ENCODE measurements around the gene HAS3. TPM values are rescaled to one million over a fixed set of nuclear protein-coding genes. Genes with fewer than 3 reads are reported as not detected.
A peak's percentile ranks its signal among the peaks of the same experiment; 100 is the strongest.
"Not testable (repeated sequence)": the region's sequence is repeated elsewhere in the genome, so short reads cannot be mapped to it uniquely, and the experiment has no call there.

The HAS3 gene
- total RNA-seq (2021; fragmentation: NEBNext Ultra II Directional; extraction: Animal tissue kit (Norgen Biotek cat#: 25700)), result 1 to 10 TPM; 1.5 to 2.1 (median 1.5) TPM
- long read RNA-seq, partial matches to known transcripts, result 0 of 1 reads
- long read RNA-seq, other reads (novel, unspliced or antisense), result 1 of 1 reads

DNA sequence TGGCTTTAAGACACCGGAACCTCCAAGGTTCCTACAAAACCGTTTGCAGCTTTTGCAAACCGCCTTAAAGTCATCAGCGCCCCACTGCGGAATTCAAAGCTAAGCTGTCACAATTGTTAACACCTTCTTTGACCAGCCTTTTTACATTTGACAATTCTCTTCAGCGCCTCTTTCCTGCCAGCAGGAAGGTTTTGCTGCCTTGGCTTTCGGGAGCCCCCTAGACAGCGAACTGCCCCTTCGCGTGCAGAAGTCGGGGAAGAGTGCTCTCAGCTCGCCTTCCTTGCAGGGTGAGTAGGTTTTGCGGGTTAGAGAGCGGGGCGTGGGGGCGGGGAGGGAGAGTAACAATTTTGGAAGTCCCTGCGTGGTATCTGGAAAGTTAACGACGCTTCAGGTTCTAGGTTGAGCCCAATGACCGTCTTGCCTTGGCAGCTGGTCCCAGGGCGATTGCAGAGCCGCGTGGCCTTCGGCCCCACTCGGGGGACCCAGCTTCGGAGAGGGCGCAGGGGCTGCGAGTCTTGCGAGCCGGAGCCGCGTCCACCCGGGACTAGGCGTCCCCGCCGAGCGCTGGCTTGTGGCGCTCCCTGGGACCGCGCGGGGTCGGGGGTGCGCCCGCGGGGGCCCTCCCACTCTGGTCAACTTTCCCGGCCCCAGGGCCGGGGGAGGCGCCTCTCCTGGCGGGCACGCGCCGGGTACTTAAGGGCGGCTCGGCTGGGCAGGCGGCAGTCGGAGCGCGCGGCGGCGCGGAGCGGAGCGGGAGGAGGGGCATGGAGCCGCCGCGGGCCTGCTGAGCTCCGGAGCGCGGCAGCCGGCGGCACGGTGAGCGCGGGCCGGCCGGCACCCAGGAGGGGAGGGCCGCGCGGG lies at the start of gene HAS3:
Gene HAS3 (plus strand): TSS at position 153 of the 861 bp plus-strand sequence. CDS start 3,743 bp downstream, outside the sequence.
- peak; percentile 28 for DNase-seq
- H3K36me3 Mint-ChIP-seq (ENCODE audit: low read depth), result peaks cover 5% of the 10 kb centered on the region
- no peaks in the 10 kb centered on the region for H3K9me3 Mint-ChIP-seq
- H3K4me3 Mint-ChIP-seq, result peak within 1 kb of the TSS; percentile 87
- peak within 1 kb of the TSS; percentile 29; the same call in 1 of the 2 replicates for H3K27ac Mint-ChIP-seq
- peaks cover 25% of the 10 kb centered on the region for H3K4me1 Mint-ChIP-seq (ENCODE audit: low read depth)
- H3K27me3 Mint-ChIP-seq (ENCODE audit: insufficient read depth), result peaks cover 16% of the 10 kb centered on the region
- peak; percentile 44 for TF ChIP-seq CTCF (IDR thresholded peaks at IDR 0.05)

GRCh38 chr16:69055980-69056379 lies 49.5 kb upstream of the HAS3 start:
- DNase-seq, result no peak
- no peaks in the 10 kb centered on the region for H3K36me3 Mint-ChIP-seq (ENCODE audit: low read depth)
- no peak for TF ChIP-seq CTCF (IDR thresholded peaks at IDR 0.05)
- H3K9me3 Mint-ChIP-seq, result no peaks in the 10 kb centered on the region
- peaks cover 1% of the 10 kb centered on the region; the same call in 1 of the 2 replicates for H3K27me3 Mint-ChIP-seq (ENCODE audit: insufficient read depth)
- no peak overlapping the region for H3K4me3 Mint-ChIP-seq
- H3K27ac Mint-ChIP-seq, result no peak overlapping the region
- peaks cover 30% of the 10 kb centered on the region for H3K4me1 Mint-ChIP-seq (ENCODE audit: low read depth)

DNA sequence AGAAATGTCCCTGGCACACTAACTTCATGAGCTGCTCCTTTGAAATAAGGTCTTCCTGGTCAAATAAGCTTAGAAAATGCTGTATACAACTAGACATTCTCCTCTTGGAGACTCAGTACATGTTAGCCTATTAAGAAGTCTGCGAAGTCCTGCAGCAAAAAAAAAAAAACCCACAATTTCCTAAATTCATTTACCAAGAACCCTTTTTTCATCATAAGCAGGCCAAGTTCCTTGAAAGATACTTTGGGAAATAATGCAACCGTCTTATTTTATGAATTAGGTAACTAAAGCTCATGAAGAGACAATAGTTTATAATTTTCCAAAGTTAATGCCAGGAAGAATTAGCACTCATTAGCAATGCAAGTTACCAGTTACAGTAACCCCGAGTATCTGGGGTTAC lies 49.0 kb upstream of the HAS3 start:
- no peak overlapping the region for H3K27ac Mint-ChIP-seq
- no peaks in the 10 kb centered on the region for H3K36me3 Mint-ChIP-seq (ENCODE audit: low read depth)
- no peak for TF ChIP-seq CTCF (IDR thresholded peaks at IDR 0.05)
- no peaks in the 10 kb centered on the region for H3K9me3 Mint-ChIP-seq
- no peak overlapping the region for H3K4me3 Mint-ChIP-seq
- H3K27me3 Mint-ChIP-seq (ENCODE audit: insufficient read depth), result peaks cover 1% of the 10 kb centered on the region; the same call in 1 of the 2 replicates
- DNase-seq, result no peak
- peaks cover 30% of the 10 kb centered on the region for H3K4me1 Mint-ChIP-seq (ENCODE audit: low read depth)

GRCh38 chr16:69057400-69058378 lies 47.8 kb upstream of the HAS3 start:
- peak overlapping the region; percentile 87 for H3K27ac Mint-ChIP-seq
- no peak overlapping the region for H3K4me3 Mint-ChIP-seq
- H3K9me3 Mint-ChIP-seq, result no peaks in the 10 kb centered on the region
- peaks cover 1% of the 10 kb centered on the region; the same call in 1 of the 2 replicates for H3K27me3 Mint-ChIP-seq (ENCODE audit: insufficient read depth)
- H3K36me3 Mint-ChIP-seq (ENCODE audit: low read depth), result no peaks in the 10 kb centered on the region
- peak; percentile 87 for DNase-seq
- no peak for TF ChIP-seq CTCF (IDR thresholded peaks at IDR 0.05)
- peaks cover 30% of the 10 kb centered on the region for H3K4me1 Mint-ChIP-seq (ENCODE audit: low read depth)

DNA sequence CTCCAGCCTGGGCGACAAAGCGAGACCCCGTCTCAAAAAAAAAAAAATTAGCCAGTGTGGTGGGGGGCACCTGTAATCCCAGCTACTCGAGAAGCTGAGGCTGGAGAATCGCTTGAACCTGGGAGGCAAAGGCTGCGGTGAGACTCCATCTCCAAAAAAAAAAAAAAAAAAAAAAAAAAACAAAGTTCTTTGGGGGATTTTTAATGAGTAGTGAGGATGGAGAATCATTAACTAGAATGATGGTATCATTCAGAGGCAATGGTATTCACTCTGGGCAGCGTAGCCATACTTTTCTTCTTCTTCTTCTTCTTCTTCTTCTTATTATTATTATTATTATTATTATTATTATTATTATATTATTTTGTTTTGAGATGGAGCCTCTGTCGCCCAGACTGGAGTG lies 42.0 kb upstream of the HAS3 start:
- H3K27ac Mint-ChIP-seq; H3K4me3 Mint-ChIP-seq; H3K36me3 Mint-ChIP-seq (ENCODE audit: low read depth); DNase-seq; H3K27me3 Mint-ChIP-seq (ENCODE audit: insufficient read depth); H3K9me3 Mint-ChIP-seq: not testable (repeated sequence)
- H3K4me1 Mint-ChIP-seq (ENCODE audit: low read depth), result peaks cover 37% of the 10 kb centered on the region
